CD4-positive, alpha-beta T cell treated with Interleukin-6 for 4 hours (primary cell): Measurements from ENCODE around the gene DBN1.

ENCODE experiments used
- DNase-seq: peaks from one replicate; pipeline ENCODE4 v3.0.0-alpha.2; 2020; ENCODE audit warnings: mixed read lengths

The DBN1 gene

DNA sequence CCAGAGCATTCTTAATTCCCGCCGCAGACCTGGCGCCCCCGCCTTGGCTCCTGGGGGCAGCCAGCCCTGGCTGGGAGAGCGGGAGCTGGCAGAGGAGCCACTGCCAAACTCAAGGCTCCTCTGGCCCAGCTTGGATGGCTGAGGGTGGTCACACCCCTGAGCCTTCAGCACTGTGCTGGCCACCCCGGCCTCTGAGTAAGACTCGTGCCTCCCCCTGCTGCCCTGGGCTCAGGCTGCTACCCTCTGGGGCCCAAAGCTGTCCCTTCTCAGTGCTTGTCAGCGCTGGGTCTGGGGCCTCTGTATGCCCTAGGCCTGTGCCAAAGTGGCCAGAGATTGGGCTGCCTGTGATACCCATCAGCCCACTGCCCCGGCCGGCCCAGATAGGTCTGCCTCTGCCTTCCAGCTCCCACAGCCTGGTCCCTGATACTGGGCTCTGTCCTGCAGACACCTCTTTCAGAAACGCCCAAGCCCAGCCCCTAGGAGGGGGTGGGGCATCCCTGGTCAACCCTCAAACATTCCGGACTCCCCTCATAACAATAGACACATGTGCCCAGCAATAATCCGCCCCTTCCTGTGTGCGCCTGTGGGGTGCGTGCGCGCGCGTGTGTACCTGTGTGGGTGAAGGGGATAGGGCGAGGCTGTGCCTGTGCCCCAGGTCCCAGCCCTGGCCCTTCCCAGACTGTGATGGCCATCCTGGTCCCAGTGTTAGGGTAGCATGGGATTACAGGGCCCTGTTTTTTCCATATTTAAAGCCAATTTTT is 31.2 kb downstream of the DBN1 start:
- DNase-seq: no peak

DNA sequence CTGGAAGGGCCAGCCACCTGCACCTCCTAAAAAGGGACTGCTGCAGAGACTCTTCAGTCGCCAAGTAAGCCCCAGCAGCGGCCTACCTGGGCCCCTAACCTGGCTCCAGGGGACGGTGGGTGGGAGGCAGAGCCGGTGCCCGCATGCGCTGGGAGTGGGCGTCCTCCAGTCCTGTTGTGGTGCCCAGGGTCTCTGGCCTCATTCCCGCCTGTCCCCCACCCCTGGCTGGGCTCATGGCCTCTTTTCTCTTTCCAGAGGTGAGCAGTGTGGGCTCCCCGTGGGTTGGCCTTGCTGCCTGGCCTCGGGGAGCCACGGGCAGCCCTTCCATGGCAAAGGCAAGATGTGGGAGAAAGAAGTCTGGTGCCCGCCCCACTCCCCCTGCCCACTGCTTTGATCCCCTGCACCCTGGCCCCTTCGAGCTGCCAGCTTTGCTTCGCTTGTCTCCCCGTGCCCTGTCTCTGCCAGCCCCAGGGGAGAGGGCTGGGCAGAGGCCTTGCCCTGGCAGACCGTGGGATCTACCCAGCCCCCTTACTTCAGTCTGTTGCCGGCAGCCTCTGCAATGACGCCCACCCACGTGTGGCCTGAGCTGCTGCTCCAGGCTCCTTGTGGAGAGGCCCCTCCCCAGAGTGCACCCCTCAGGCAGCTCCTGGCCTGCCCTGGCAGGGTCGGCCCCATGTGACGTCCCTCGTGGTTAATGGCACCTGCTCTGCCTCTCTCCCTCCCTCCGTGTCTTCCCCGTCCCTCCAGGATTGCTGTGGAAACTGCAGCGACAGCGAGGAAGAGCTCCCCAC is 32.2 kb downstream of the DBN1 start:
- DNase-seq: no peak

DNA sequence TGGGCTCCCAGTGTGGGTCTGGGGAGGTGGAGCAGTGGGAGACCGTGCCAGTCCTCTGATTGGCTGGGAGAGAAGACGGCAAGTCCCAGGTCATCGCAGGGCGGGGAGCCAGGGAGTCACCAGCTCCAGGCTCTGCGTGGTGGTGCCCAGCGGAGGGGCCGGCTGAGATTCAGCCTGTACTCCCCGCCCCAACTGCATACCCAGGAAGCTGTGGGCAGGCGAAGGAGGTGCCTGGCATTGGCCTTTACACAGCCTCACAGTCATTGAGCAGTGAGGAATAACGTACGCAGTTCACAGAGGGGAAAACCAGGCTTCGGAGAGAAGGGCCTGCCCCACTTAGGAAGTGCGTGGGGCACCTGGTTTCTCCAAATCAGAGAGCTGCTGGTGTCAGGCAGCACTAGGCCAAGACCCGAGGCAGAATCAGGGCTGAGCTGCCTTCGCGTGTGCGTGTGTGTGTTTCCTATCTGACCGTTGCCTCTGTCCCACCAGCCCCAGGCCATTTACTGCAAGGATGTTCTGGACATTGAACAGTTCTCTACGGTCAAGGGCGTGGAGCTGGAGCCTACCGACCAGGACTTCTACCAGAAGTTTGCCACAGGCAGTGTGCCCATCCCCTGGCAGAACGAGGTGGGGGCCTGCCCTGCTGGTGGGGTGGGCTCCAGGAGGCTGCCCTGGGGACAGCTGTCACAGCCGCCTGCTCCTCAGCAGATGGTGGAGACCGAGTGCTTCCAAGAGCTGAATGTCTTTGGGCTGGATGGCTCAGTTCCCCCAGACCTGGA is 33.0 kb downstream of the DBN1 start:
- peak; percentile 45 for DNase-seq

DNA sequence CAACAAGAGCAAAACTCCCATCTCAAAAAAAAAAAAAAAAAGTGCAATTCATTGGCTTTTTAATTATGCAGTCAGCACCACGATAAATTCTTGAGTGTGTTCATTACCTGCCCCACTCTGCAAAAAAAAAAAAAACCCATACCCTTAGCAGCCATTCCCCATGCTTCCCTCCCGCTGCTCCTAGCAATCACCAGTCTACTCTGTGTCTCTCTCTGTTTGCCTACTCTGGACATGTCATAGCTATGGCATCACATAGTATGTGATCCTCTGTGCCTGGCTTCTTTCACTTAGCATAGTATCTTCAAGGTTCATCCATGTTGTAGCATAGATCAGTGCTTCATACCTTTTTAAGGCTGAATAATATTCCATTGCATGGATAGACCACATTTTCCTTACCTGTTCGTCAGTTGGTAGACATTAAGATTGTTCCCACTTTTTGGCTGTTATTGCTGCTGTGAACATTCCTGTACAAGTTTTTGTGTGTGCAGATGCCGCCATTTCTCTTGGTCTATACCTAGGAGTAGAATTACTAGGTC is 33.8 kb downstream of the DBN1 start:
- no peak for DNase-seq

DNA sequence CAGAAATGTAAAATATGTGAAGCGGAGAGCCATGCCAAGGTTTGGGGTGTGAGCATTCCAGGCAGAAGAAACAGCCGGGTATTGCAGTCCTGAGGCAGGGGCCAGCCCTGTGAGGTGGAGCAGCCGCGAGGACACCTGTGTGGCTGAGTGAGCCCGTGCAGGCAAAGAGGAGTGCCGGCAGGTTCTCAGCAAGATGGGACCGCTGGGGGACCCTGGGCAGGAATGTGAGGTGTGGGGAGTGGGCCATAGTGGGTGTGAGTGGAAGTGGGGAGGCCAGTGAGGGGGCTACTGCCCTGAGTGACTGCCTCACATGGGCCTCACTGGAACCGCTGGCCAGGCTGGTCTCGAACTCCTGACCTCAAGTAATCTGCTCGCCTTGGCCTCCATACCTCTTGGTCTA is 35.0 kb downstream of the DBN1 start:
- no peak for DNase-seq

GRCh38 chr5:177437623-177438022 is 35.8 kb downstream of the DBN1 start:
- DNase-seq: no peak

GRCh38 chr5:177435847-177436536 is 37.4 kb downstream of the DBN1 start:
- no peak for DNase-seq

DNA sequence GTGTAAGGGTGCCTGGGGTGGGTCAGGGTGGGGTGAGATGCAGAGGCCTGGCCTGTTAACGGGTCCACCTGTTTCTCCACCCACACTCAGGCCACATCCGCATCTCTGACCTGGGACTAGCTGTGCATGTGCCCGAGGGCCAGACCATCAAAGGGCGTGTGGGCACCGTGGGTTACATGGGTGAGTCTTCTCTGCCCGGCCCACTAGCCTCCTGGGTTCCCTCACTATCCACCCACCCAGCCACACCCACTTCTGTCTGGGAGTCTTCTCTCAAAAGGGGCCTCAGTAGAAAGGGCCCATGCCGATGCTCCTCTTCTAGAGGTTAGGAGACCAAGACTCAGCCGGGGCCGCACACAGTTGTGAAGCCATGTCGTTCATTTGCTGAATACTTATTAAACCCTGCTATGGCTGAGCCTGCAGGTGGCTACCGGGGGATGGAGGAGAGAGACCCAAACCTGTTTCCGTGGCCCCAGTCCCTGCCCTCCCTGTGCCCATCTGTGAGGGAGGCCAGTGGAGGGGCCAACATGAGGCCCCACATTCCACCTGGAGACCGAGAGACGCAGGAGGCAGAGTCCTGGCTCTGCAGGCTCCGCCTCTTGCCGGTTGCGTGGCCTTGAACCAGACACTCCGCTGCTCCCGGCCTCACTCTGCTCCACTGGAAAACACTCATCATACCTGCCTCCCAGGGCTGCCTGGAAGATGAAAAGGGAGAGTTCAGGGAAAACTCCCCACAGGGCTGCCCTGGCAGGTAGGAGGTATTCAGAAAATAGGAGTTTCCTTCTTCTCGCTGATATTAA is 38.3 kb downstream of the DBN1 start:
- DNase-seq: no peak

- peak; percentile 70 for DNase-seq
Observed at GRCh38 chr5:177434437-177434836, 39.0 kb downstream of the DBN1 start.

DNA sequence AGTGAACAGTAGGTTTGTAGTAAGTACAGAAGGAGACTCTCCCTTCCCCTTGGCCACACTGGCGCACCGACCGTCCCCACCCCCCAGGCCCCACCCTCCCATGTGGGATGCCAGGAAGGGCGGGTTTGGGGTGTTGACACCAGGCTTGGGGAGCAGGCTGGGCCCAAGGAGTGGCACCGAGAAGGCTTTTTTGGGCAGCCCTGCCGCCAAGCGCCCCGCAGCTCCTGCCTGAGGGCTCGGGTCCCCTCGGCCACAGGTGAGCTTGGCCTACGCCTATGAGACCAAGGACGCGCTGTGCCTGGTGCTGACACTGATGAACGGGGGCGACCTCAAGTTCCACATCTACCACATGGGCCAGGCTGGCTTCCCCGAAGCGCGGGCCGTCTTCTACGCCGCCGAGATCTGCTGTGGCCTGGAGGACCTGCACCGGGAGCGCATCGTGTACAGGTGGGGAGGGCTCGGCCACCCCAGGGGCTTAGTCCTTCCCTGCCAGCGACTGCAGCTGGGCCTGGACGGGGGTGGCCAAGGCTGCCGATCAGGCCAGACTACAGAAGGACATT is 39.7 kb downstream of the DBN1 start:
- no peak for DNase-seq

- no peak for DNase-seq
Observed at GRCh38 chr5:177432839-177433657, 40.4 kb downstream of the DBN1 start.

- DNase-seq: no peak
Observed at GRCh38 chr5:177432143-177432838, 41.1 kb downstream of the DBN1 start.

GRCh38 chr5:177431317-177432142 is 41.9 kb downstream of the DBN1 start:
- DNase-seq: peak; percentile 74

DNA sequence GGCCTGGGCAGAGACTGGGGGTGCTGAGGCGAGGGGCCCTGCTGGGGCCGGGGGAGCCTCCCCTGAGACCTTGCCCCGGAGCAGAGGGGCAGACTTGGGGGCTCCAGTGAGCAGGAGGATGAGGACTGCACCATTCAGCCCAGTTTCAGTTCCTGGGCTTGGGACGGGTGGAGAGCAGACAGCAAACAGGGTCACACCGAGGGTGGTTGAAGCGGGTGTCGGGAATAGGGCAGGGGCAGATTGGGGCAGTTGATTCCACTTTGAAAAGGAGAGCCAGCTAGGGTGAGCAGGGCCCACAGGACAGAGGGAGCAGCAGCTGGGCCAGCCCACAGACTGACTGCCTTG is 42.5 kb downstream of the DBN1 start:
- DNase-seq: peak; percentile 22

GRCh38 chr5:177430140-177430951 is 43.1 kb downstream of the DBN1 start:
- no peak for DNase-seq

DNA sequence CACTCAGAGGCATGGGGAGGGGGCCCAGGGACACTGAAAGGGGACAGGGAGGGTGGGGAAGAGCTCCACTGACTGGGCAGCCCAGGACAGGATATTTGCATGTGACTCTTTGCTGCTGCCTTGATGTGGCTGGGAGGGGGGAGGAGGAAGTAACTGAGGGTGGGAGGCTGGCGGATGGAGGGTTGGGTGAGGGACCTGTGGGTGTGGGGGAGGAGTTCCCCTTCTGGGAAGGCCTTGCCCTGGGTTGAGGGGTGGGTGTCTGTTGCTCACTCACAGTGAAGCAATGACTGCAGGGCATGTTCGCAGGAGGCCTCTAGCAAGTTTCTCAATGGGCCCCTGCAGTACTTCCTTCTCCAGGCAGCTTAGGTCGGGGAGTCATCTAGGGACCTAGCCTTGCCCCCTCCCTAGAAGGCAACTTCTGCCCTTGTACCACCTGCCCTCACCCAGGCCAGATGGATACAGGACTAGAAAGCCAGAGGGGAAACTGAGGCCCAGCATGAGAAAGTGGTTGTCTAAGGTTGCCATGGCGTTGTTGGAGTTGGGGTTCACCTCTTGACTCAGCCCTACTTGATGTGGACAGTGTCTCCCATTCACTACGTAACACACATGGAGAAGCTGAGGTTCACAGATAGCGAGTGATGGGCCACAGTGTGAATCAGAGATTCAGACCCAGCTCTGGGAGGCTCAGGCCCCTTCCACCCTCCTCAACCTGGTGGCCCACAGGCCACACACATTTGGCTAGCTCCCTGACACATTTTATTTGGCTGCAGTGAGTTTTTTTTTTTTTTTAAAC is 44.0 kb downstream of the DBN1 start:
- peak; percentile 92 for DNase-seq

- no peak for DNase-seq
Observed at GRCh38 chr5:177428574-177429217, 44.7 kb downstream of the DBN1 start.
